ENCODE measurements around the gene CPNE4. TPM values are rescaled to one million over a fixed set of nuclear protein-coding genes. Genes with fewer than 3 reads are reported as not detected.

Gene CPNE4
- total RNA-seq (ENCODE audit: low replicate concordance) = not detected in 2 replicates

GRCh38 chr3:132034486-132035464 is at the start of gene CPNE4:
Gene CPNE4, minus strand, starts transcription at chr3:132035014.

GRCh38 chr3:131502530-131503319 is 532.1 kb downstream of the CPNE4 start, which contains the start of gene MRPL3:
Gene MRPL3, minus strand, starts transcription at chr3:131502971. Its CDS starts 150 bp downstream, at chr3:131502821.

